GM10266 (cell line): ENCODE results near the gene C1orf167.

Experiments
- DNase-seq: peaks from one replicate; pipeline ENCODE4 v3.0.0; 2012; ENCODE audit errors: extremely low spot score
- TF ChIP-seq, protein P1 (sequence below): IDR thresholded peaks from 2 replicates; pipeline ENCODE4 v1.5.1; 2012; ENCODE audit warnings: mild to moderate bottlenecking, low read depth; ENCODE audit not compliant: control insufficient read depth, insufficient read depth; ENCODE audit errors: missing control alignments

Gene C1orf167

DNA sequence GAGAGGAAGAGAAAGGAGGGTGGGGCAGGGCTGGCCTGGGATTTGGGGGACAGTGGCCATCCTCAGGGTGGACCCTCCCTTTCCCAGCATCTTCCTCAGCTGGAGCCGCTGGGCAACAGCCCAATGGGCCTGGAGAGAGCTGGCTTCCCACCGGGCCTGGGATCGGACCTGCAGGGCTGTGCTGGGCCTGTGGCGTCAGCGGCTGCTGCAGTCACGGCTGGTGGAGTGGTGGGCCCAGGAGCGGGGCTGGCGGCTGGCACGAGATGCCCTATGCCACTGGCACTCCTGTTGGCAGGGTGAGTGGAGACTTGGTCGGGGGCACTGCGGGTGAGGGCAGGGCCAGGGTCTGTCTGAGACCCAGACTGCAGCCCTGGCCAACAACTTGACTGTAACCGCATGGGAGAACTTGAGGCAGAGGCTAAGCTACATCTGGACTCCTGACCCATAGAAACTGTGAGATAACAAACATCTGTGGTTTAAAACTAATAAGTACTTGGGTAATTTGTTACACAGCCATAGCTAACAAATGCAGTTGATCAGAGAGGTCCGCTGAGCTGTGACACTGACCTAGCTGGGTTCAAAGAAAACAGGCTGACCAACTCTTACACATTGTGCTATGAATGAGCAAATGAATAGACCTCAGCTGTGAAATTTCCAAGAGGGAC is 17.9 kb downstream of the C1orf167 start:
- TF ChIP-seq, protein P1, sequence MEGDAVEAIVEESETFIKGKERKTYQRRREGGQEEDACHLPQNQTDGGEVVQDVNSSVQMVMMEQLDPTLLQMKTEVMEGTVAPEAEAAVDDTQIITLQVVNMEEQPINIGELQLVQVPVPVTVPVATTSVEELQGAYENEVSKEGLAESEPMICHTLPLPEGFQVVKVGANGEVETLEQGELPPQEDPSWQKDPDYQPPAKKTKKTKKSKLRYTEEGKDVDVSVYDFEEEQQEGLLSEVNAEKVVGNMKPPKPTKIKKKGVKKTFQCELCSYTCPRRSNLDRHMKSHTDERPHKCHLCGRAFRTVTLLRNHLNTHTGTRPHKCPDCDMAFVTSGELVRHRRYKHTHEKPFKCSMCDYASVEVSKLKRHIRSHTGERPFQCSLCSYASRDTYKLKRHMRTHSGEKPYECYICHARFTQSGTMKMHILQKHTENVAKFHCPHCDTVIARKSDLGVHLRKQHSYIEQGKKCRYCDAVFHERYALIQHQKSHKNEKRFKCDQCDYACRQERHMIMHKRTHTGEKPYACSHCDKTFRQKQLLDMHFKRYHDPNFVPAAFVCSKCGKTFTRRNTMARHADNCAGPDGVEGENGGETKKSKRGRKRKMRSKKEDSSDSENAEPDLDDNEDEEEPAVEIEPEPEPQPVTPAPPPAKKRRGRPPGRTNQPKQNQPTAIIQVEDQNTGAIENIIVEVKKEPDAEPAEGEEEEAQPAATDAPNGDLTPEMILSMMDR: no peak
- no peak for DNase-seq

DNA sequence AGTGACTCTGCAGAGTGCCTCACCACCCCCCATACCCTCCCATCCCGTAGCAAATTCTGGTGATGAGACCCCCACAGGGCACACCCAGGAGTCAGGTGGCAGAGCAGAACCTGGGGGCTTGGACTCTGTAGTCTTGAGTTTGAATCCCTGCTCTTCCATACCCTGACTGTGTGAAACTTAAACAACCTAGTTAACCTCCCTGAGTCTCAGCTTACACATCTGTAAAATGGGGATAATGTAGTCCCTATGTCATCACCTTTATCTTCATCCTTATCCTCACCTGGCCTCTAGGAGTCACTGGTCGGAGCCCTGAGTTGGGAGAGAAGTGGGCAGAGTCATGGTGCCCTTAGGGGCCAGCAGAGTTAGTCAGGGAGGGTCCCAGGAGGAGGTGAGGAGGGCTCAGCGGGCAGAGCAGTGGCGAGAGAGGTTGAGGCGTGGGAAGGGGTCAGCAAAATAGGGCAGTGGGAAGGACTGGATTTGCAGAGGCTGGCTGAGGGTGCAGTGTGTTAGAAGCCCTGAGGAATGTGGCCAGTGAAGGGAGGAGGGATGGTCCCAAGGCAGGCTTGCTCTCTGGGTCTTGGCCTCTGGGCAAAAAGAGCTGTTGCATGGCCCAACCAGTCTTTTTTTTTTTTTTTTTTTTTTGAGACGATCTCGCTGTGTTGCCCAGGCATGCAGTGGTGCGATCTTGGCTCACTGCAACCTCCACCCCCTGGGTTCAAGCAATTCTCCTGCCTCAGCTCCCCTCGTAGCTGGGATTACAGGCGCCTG is 18.6 kb downstream of the C1orf167 start:
- TF ChIP-seq, protein P1: no peak
- DNase-seq: no peak

DNA sequence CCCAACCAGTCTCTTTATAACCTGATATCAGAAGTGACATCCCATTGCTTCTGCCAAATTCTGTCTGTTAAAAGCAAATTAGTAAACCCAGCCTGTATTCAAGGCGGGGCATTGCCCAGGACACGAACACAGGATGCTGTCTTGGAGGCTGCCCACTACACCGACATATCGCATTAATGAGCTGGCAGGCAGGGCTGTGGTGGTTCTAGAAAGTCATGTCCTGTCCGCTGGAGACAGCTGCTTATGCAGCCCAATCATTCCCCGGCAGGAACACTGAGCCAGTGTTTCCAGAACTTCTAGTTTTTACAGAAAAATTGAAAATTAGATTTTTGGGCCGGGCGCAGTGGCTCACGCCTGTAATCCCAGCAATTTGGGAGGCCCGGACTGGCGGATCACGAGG is 19.3 kb downstream of the C1orf167 start:
- no peak for DNase-seq
- TF ChIP-seq, protein P1: no peak

DNA sequence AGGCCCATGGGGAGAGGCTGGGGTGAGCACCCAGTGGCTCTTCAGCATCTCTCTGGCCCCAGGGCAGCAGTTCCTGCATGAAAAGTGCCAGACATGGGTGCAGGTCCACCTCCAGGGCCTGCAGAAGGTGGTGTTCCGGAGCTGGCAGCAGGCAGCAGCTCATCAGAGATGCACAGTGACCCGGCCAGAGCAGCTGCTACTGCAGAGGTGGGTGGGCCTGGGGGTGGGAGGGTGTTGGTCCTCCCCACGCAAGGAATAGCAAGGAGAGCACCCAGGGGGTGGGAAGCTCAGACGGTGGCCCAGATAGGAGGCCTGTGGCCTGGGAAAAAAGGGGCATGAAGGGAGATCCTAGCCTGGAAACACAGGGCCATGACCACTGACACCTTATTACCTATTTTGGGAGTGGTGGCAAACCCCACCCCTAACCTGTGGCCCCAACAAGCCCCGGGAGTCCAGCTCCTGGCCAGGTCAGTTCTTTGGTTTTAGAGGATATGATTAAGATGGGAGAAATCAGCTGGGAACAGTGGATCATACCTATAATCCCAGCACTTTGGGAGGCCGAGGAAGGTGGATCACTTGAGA is 20.2 kb downstream of the C1orf167 start:
- no peak for DNase-seq

DNA sequence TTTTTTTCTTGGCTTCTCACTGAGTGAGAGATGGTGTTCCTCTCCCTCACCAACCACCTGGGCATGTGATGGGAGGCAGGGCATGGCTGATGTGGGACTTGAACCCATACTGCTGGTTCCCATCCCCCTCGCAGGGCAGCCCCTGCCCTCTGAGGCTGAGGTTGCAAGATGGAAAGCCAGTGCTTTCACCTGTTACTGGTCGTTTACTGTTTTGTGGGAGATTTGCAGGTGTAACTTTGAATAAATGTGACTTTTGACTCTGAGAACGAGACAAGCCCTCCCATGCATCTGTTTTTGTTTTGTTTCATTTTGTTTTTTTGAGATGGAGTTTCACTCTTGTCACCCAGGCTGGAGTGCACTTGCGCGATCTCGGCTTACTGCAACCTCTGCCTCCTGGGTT is 21.6 kb downstream of the C1orf167 start:
- TF ChIP-seq, protein P1: no peak

More for the DNA sequence above, 20.2 kb downstream of the C1orf167 start:
- TF ChIP-seq, protein P1: no peak

DNA sequence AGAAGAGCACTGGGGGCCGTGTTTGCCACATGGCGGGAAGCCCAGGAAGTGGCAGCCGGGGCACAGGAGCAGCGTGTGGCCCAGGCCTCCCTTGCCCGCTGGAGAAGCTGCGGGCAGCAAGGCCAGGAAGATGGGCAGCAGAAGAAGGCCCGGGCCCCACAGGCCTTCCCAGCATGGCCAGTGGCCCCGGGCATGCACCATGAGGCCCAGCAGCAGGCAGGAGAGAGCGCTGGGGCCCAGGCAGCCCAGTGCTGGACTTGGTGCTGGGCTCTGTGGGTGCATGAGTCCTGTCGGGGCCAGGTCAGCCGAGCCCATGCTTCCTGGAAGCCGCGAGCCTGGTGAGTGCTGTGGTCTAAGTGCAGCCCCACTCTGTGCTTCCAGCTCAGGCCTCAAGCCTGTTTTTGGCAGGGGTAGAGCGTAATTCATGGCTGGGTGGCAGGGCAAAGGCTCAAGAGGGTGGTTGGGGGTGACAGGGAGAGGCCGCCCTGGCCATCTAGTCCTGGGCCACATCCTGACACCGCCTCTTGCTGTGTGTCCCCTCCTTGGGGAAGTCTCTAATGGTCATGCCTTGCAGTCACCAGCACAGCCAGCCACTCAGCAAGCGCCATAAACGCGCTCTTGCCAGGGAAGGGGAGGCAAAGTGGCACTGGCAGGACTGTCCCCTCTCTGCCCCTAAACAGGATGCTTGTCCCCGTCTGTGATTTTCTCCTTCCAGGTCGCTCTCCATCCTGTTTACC is 22.4 kb downstream of the C1orf167 start:
- no peak for DNase-seq
- TF ChIP-seq, protein P1: no peak

More for the DNA sequence above, 21.6 kb downstream of the C1orf167 start:
- DNase-seq: no peak
